Left ventricle myocardium inferior (tissue), 1 donor: ENCODE measurements around the gene STXBP6. TPM values are rescaled to one million over a fixed set of nuclear protein-coding genes. Genes with fewer than 3 reads are reported as not detected.

Source experiments
- DNase-seq: peaks from one replicate; pipeline ENCODE4 v3.0.0-alpha.2; 2020
- H3K27ac ChIP-seq: fragments of 200-600 bp; replicated peaks from 2 replicates; pipeline ENCODE4 v1.8.0; 2021
- H3K27me3 ChIP-seq: fragments of 200-600 bp; 2 replicates; pipeline ENCODE4 v1.8.0; 2021; ENCODE audit warnings: low read depth
- H3K36me3 ChIP-seq: fragments of 200-600 bp; 2 replicates; pipeline ENCODE4 v1.8.0; 2021
- H3K4me1 ChIP-seq: fragments of 200-600 bp; 2 replicates; pipeline ENCODE4 v1.8.0; 2021
- H3K4me3 ChIP-seq: fragments of 200-600 bp; 2 replicates; pipeline ENCODE4 v1.8.0; 2021; ENCODE audit warnings: mild to moderate bottlenecking, moderate library complexity
- H3K9me3 ChIP-seq: fragments of 200-600 bp; replicated peaks from 2 replicates; pipeline ENCODE4 v1.8.0; 2021
- CTCF ChIP-seq: fragments of 200-600 bp; IDR thresholded peaks from 2 replicates; pipeline ENCODE4 v1.8.0; 2021; ENCODE audit warnings: antibody characterized with exemption, mild to moderate bottlenecking, borderline replicate concordance
- intact Hi-C: fragments of 100-400 bp; cut with micrococcal nuclease; formaldehyde crosslinking; loops from one replicate; pipeline ENCODE4 v1.11.0; 2022
- total RNA-seq: library from RNA; stranded (reverse); fragmentation: NEBNext Ultra II Directional; extraction: Animal tissue kit (Norgen Biotek cat#: 25700); gene quantifications from one replicate; pipeline ENCODE4 v1.2.1, GENCODE V29; 2021
- donor health status: DM: no; HTN: yes; CAD: no; lungs with severe emphysema.

The STXBP6 gene
- total RNA-seq, 1 donor from 2014 or later, result 21.7 TPM

- TF ChIP-seq CTCF, result no peak
- Histone ChIP-seq H3K27ac (no peak overlapping the region), H3K27me3 (no peaks in the 10 kb centered on the region), H3K4me3 (no peak overlapping the region), H3K4me1 (peaks cover 30% of the 10 kb centered on the region), H3K36me3 (peaks cover 47% of the 10 kb centered on the region), H3K9me3 (no peaks in the 10 kb centered on the region)
- intact Hi-C loops, result no loop called here
- DNase-seq, result no peak
Measured at GRCh38 chr14:24851837-24852236, 198.1 kb downstream of the STXBP6 start.

- no peak for DNase-seq
- peaks cover 45% of the 10 kb centered on the region for H3K36me3 ChIP-seq
- H3K4me1 ChIP-seq, result peaks cover 30% of the 10 kb centered on the region
- H3K4me3 ChIP-seq, result no peak overlapping the region
- no peaks in the 10 kb centered on the region for H3K9me3 ChIP-seq
- no peak overlapping the region for H3K27ac ChIP-seq
- no peaks in the 10 kb centered on the region for H3K27me3 ChIP-seq
- intact Hi-C loops, result no loop called here
- no peak for TF ChIP-seq CTCF
Measured at GRCh38 chr14:24851406-24851805, 198.5 kb downstream of the STXBP6 start.

- intact Hi-C loops, result no loop called here
- TF ChIP-seq CTCF, result no peak
- H3K27ac ChIP-seq, result no peak overlapping the region
- DNase-seq, result no peak
- no peak overlapping the region for H3K4me3 ChIP-seq
- peaks cover 33% of the 10 kb centered on the region for H3K4me1 ChIP-seq
- no peaks in the 10 kb centered on the region for H3K9me3 ChIP-seq
- H3K27me3 ChIP-seq, result no peaks in the 10 kb centered on the region
- peaks cover 31% of the 10 kb centered on the region for H3K36me3 ChIP-seq
Measured at GRCh38 chr14:24850072-24850471, 199.9 kb downstream of the STXBP6 start.

- H3K9me3 ChIP-seq, result no peaks in the 10 kb centered on the region
- no peak overlapping the region for H3K27ac ChIP-seq
- no peaks in the 10 kb centered on the region for H3K27me3 ChIP-seq
- H3K4me3 ChIP-seq, result no peak overlapping the region
- H3K4me1 ChIP-seq, result peaks cover 33% of the 10 kb centered on the region
- H3K36me3 ChIP-seq, result peaks cover 27% of the 10 kb centered on the region
- no peak for DNase-seq
- intact Hi-C loops, result no loop called here
- no peak for TF ChIP-seq CTCF
Measured at GRCh38 chr14:24849471-24849870, 200.5 kb downstream of the STXBP6 start.

GRCh38 chr14:24848102-24848790 lies 201.7 kb downstream of the STXBP6 start:
- Histone ChIP-seq H3K4me1 (peaks cover 42% of the 10 kb centered on the region), H3K27me3 (no peaks in the 10 kb centered on the region), H3K9me3 (no peaks in the 10 kb centered on the region), H3K36me3 (peaks cover 19% of the 10 kb centered on the region), H3K27ac (no peak overlapping the region), H3K4me3 (no peak overlapping the region)
- intact Hi-C loops, result no loop called here
- TF ChIP-seq CTCF, result no peak
- DNase-seq, result no peak
